B cell (primary cell): Measurements from ENCODE around the gene KCNQ2. TPM values are rescaled to one million over a fixed set of nuclear protein-coding genes. Genes with fewer than 3 reads are reported as not detected.

Experiments used
- ATAC-seq: fragments of 200-7000 bp; cut with Tn5 transposase; one replicate; pipeline ENCODE4 v1.10.0; 2021; ENCODE audit warnings: low read depth, mild to moderate bottlenecking, moderate number of reproducible peaks, moderate library complexity
- CTCF ChIA-PET: fragments of 350-600 bp; sonication (Branson Sonifier 250); formaldehyde crosslinking; loops from one replicate; lab custom pipeline; 2021; ENCODE audit warnings: antibody characterized with exemption, inconsistent platforms; lab: Charles Lee
- POLR2A ChIA-PET: fragments of 350-600 bp; sonication (Branson Sonifier 250); formaldehyde crosslinking; loops from one replicate; lab custom pipeline; 2021; ENCODE audit warnings: antibody characterized with exemption; lab: Charles Lee
- DNase-seq: peaks from one replicate; pipeline ENCODE4 v3.0.0; 2013
- H2AFZ ChIP-seq: 2 replicates; pipeline ENCODE4 v1.6.1; 2012; ENCODE audit warnings: mild to moderate bottlenecking, low read depth, low read length; ENCODE audit not compliant: insufficient read depth, poor library complexity, severe bottlenecking
- H3K27ac ChIP-seq, 2 donors: 1 replicate in 1 of 2; 2 replicates in 1 of 2; pipeline ENCODE4 v1.5.1; 2012 to 2013; ENCODE audit warnings: low read length in 2 of 2, mild to moderate bottlenecking in 2 of 2, moderate library complexity in 1 of 2
- H3K27me3 ChIP-seq, 4 experiments: fragments of 200-600 bp in 1 of 4; sonication (generic) in 1 of 4; replicated peaks in 1 of 4; 1 replicate in 2 of 4; 2 replicates in 2 of 4; pipeline versions ENCODE4 v1.6.1 to v1.7.0; 2013 to 2016; ENCODE audit warnings: low read length in 3 of 4, mild to moderate bottlenecking in 2 of 4, mixed read lengths in 1 of 4, moderate library complexity in 1 of 4; ENCODE audit not compliant: insufficient read depth in 4 of 4, control insufficient read depth in 3 of 4; ENCODE audit errors: control extremely low read depth in 1 of 4
- H3K36me3 ChIP-seq, 2 experiments: replicated peaks in 1 of 2; 1 replicate in 1 of 2; 2 replicates in 1 of 2; pipeline versions ENCODE4 v1.6.1 to v1.7.1; 2013; ENCODE audit warnings: low read length in 1 of 2; ENCODE audit not compliant: insufficient read depth in 2 of 2, control insufficient read depth in 1 of 2; ENCODE audit errors: control extremely low read depth in 1 of 2, extremely low read depth in 1 of 2
- H3K4me1 ChIP-seq, 2 donors: fragments of 200-600 bp in 1 of 2; sonication (generic) in 1 of 2; 1 replicate in 1 of 2; 2 replicates in 1 of 2; pipeline versions ENCODE4 v1.5.1 to v1.6.1; 2013 to 2017; ENCODE audit warnings: low read length in 2 of 2; ENCODE audit not compliant: control insufficient read depth in 2 of 2, insufficient read depth in 2 of 2
- H3K4me2 ChIP-seq: replicated peaks from 2 replicates; pipeline ENCODE3; 2012; ENCODE audit warnings: mild to moderate bottlenecking, low read depth, low read length; ENCODE audit not compliant: poor library complexity, severe bottlenecking
- H3K4me3 ChIP-seq, 5 experiments: fragments of 200-600 bp in 1 of 5; sonication (generic) in 1 of 5; 1 replicate in 3 of 5; 2 replicates in 2 of 5; pipeline versions ENCODE4 v1.5.1 to v1.7.0; 2011 to 2016; ENCODE audit warnings: low read length in 4 of 5, mild to moderate bottlenecking in 4 of 5, low read depth in 2 of 5, control low read depth in 1 of 5, moderate library complexity in 1 of 5; ENCODE audit not compliant: insufficient read depth in 1 of 5; ENCODE audit errors: control extremely low read depth in 1 of 5, extremely low read depth in 1 of 5
- H3K79me2 ChIP-seq: fragments of 200-600 bp; sonication (generic); one replicate; pipeline ENCODE4 v1.6.0; 2016; ENCODE audit warnings: low read length; ENCODE audit not compliant: control insufficient read depth, insufficient read depth
- H3K9ac ChIP-seq: fragments of 200-600 bp; sonication (generic); 2 replicates; pipeline ENCODE4 v1.6.1; 2017; ENCODE audit warnings: mild to moderate bottlenecking, low read length, moderate library complexity
- H3K9me3 ChIP-seq, 3 donors: one replicate each; pipeline versions ENCODE4 v1.6.1 to v1.7.1; 2013; ENCODE audit warnings: low read length in 2 of 3; ENCODE audit not compliant: control insufficient read depth in 2 of 3, insufficient read depth in 1 of 3; ENCODE audit errors: control extremely low read depth in 1 of 3
- H4K20me1 ChIP-seq: 2 replicates; pipeline ENCODE4 v1.6.0; 2012; ENCODE audit warnings: mild to moderate bottlenecking, low read length; ENCODE audit not compliant: insufficient read depth, control insufficient read depth, poor library complexity, severe bottlenecking
- H3K27ac Mint-ChIP-seq: one replicate; pipeline ENCODE4 v1.8.0; 2021; ENCODE audit warnings: mixed read lengths
- H3K27me3 Mint-ChIP-seq: one replicate; pipeline ENCODE4 v1.8.0; 2021; ENCODE audit warnings: mixed read lengths
- H3K4me1 Mint-ChIP-seq: one replicate; pipeline ENCODE4 v1.8.0; 2021; ENCODE audit warnings: mixed read lengths
- H3K4me3 Mint-ChIP-seq: one replicate; pipeline ENCODE4 v1.8.0; 2021; ENCODE audit warnings: mixed read lengths
- H3K9me3 Mint-ChIP-seq: one replicate; pipeline ENCODE4 v1.8.0; 2022; ENCODE audit warnings: mixed read lengths; ENCODE audit not compliant: insufficient read depth
- EZH2 ChIP-seq: IDR thresholded peaks from 2 replicates; pipeline ENCODE4 v1.6.1; 2012; ENCODE audit warnings: borderline replicate concordance, low read depth, mild to moderate bottlenecking, moderate library complexity, low read length; ENCODE audit not compliant: insufficient read depth, poor library complexity, severe bottlenecking
- WGBS: methylation state at CpG from one replicate; pipeline ENCODE4 v1.1.5; 2013; ENCODE audit warnings: missing lambda C conversion rate; ENCODE audit not compliant: insufficient coverage; 5-methylcytosine and 5-hydroxymethylcytosine counted together
- intact Hi-C: fragments of 100-400 bp; cut with micrococcal nuclease; formaldehyde crosslinking; loops from one replicate; pipeline ENCODE4 v1.10.0; 2022
- polyA plus RNA-seq: library from polyadenylated mRNA; depleted of rRNA; stranded (reverse); fragments of >200 nt; gene quantifications from 2 replicates; pipeline ENCODE4 v1.2.3, GENCODE V29; 2012
- total RNA-seq, 2 donors: library from RNA; stranded (reverse); fragments of 120-200 nt in 1 of 2; gene quantifications; 1 replicate in 1 of 2; 2 replicates in 1 of 2; pipeline versions ENCODE4 v1.2.3 to v1.2.4, GENCODE V29; 2013 to 2022
- TF ChIP-seq, protein P1 (sequence below): fragments of 200-600 bp; IDR thresholded peaks from one replicate; pipeline ENCODE4 v1.8.0; 2022; ENCODE audit warnings: antibody characterized with exemption, mild to moderate bottlenecking

Gene KCNQ2
- total and polyA plus RNA-seq, 2 donors (not counting 1 experiment from before 2014, with no cell fraction given) = 0.12 TPM; not detected in 1

DNA sequence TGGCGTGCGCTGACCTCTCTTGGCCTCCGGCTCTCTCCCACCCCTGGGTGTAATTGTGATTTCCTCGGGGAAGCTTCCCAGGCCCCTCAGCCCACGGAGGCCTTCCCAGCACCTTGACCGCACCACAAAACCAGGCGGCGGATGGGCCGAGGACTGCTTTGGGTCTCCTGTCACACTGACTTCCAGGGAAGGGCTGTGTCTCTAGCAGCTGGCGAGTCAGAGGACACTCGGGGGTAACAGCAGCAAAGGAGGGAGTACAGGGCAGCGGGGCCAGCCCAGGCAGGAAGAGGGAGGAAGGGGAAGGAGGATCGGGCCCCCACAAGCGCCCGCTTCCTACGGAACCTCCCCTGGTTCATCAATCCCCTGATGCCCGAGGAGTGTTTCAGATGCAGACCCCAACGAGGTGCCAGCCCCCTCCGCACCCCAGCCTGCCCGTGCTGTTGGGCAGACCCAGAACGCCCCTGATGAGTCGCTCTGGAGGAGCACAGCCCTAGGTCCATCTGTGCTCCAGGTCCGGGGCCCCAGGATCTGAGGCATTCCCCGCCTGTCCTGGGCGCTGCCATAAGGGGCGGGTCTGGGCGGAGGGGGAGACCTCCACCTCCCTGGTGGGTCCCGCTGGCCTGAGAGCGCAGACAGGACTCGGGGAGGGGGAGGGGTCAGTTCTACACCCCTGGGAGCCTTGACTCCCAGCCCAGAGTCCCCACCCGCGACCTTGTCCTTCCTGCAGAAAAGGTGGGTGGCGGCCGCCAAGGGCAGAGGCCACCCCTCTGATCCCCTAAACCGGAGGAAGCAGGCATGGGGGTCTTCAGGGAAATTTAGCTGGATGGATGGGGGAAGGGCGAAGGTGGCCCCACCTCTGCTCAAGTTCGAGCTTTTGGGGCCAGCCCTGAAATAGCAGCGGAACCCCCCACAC is 112.3 kb downstream of the KCNQ2 start:
- no peak for TF ChIP-seq EZH2
- TF ChIP-seq, protein P1, sequence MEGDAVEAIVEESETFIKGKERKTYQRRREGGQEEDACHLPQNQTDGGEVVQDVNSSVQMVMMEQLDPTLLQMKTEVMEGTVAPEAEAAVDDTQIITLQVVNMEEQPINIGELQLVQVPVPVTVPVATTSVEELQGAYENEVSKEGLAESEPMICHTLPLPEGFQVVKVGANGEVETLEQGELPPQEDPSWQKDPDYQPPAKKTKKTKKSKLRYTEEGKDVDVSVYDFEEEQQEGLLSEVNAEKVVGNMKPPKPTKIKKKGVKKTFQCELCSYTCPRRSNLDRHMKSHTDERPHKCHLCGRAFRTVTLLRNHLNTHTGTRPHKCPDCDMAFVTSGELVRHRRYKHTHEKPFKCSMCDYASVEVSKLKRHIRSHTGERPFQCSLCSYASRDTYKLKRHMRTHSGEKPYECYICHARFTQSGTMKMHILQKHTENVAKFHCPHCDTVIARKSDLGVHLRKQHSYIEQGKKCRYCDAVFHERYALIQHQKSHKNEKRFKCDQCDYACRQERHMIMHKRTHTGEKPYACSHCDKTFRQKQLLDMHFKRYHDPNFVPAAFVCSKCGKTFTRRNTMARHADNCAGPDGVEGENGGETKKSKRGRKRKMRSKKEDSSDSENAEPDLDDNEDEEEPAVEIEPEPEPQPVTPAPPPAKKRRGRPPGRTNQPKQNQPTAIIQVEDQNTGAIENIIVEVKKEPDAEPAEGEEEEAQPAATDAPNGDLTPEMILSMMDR = no peak
- H3K9me3 ChIP-seq = peaks cover 0 to 19% (median 0%) of the 10 kb centered on the region in 3 donors
- no peak overlapping the region for H3K4me2 ChIP-seq
- ATAC-seq (no peak), DNase-seq (no peak)
- H3K27me3 Mint-ChIP-seq = peaks cover 16% of the 10 kb centered on the region
- no peaks in the 10 kb centered on the region for H3K9me3 Mint-ChIP-seq
- H3K27me3 ChIP-seq = peaks cover 0 to 50% (median 9%) of the 10 kb centered on the region in 4 experiments
- H3K27ac Mint-ChIP-seq = no peak overlapping the region
- H3K27ac ChIP-seq = no peak overlapping the region
- H3K36me3 ChIP-seq = no peaks in the 10 kb centered on the region
- H3K9ac ChIP-seq = no peak overlapping the region
- peaks cover 4% of the 10 kb centered on the region for H3K4me1 Mint-ChIP-seq
- H2AFZ ChIP-seq = no peak overlapping the region
- H3K4me3 ChIP-seq = no peak overlapping the region
- WGBS = 29% methylated on average over 33 of the region's 38 CpGs
- no peaks in the 10 kb centered on the region for H4K20me1 ChIP-seq
- ChIA-PET POLR2A (no interaction called here), CTCF (no interaction called here)
- H3K79me2 ChIP-seq = no peaks in the 10 kb centered on the region
- no peak overlapping the region for H3K4me3 Mint-ChIP-seq
- peaks cover 0 to 9% of the 10 kb centered on the region in 2 donors for H3K4me1 ChIP-seq
- intact Hi-C loops = no loop called here
